ENCODE data around the gene KLF17. TPM values are rescaled to one million over a fixed set of nuclear protein-coding genes. Genes with fewer than 3 reads are reported as not detected.

KLF17 gene
- total RNA-seq, 2 experiments from 2014 or later, result not detected

- POLR2A ChIA-PET, result interaction anchor here (0.6 to 1.2 kb wide), 2 partner anchors 13 to 445 kb away, joined by 3 read pairs; no protein-coding TSS in a partner anchor
- BruUV-seq (replicated peaks), result no TSS peak
- no peak for DNase-seq (ENCODE audit: low spot score)
Observed at GRCh38 chr1:44111861-44112260, 6.8 kb upstream of the KLF17 start.

GRCh38 chr1:44112486-44112885 lies 6.1 kb upstream of the KLF17 start:
- intact Hi-C loops (cut with micrococcal nuclease; ENCODE audit: unreplicated experiment), result no loop called here
- ChIA-PET POLR2A (no interaction called here), CTCF (ENCODE audit: unreplicated experiment) (no interaction called here)
- Histone ChIP-seq H3K9me2 (ENCODE audit: insufficient read depth, low read length) (no peaks in the 10 kb centered on the region), H3K36me3 (ENCODE audit: insufficient read depth, low read length) (no peaks in the 10 kb centered on the region), H2AFZ (ENCODE audit: low read length) (no peak overlapping the region), H3K4me3 (ENCODE audit: low read depth, low read length, poor library complexity, severe bottlenecking) (no peak overlapping the region), H3K79me2 (ENCODE audit: insufficient read depth, low read depth, low read length) (no peaks in the 10 kb centered on the region), H3K4me1 (ENCODE audit: insufficient read depth, low read length, poor library complexity, severe bottlenecking) (no peaks in the 10 kb centered on the region), H3K9me3 (ENCODE audit: low read length) (no peaks in the 10 kb centered on the region), H3K27ac (ENCODE audit: low read depth, low read length, poor library complexity, severe bottlenecking) (no peak overlapping the region), H3K4me2 (ENCODE audit: low read length) (no peak overlapping the region), H4K20me1 (ENCODE audit: insufficient read depth, low read length) (no peaks in the 10 kb centered on the region)
- no TSS peak for BruUV-seq (replicated peaks)
- no peak for TF ChIP-seq EZH2phosphoT487 (IDR thresholded peaks at IDR 0.05; ENCODE audit: borderline replicate concordance, low read depth, low read length)
- TF ChIP-seq CTCF (conservative IDR thresholded peaks at IDR 0.05; ENCODE audit: low read length), result no peak
- DNase-seq (ENCODE audit: low spot score), result no peak

More at GRCh38 chr1:44111861-44112260, 6.8 kb upstream of the KLF17 start:
- Histone ChIP-seq H3K4me3 (ENCODE audit: low read depth, low read length, poor library complexity, severe bottlenecking) (no peak overlapping the region), H2AFZ (ENCODE audit: low read length) (no peak overlapping the region), H4K20me1 (ENCODE audit: insufficient read depth, low read length) (no peaks in the 10 kb centered on the region), H3K9me3 (ENCODE audit: low read length) (no peaks in the 10 kb centered on the region), H3K79me2 (ENCODE audit: insufficient read depth, low read depth, low read length) (no peaks in the 10 kb centered on the region), H3K9me2 (ENCODE audit: insufficient read depth, low read length) (no peaks in the 10 kb centered on the region), H3K4me1 (ENCODE audit: insufficient read depth, low read length, poor library complexity, severe bottlenecking) (no peaks in the 10 kb centered on the region), H3K36me3 (ENCODE audit: insufficient read depth, low read length) (no peaks in the 10 kb centered on the region), H3K27ac (ENCODE audit: low read depth, low read length, poor library complexity, severe bottlenecking) (no peak overlapping the region), H3K4me2 (ENCODE audit: low read length) (no peak overlapping the region)
- intact Hi-C loops (cut with micrococcal nuclease; ENCODE audit: unreplicated experiment), result no loop called here
- no peak for TF ChIP-seq EZH2phosphoT487 (IDR thresholded peaks at IDR 0.05; ENCODE audit: borderline replicate concordance, low read depth, low read length)
- TF ChIP-seq CTCF (conservative IDR thresholded peaks at IDR 0.05; ENCODE audit: low read length), result no peak
- CTCF ChIA-PET (ENCODE audit: unreplicated experiment), result no interaction called here

GRCh38 chr1:44113095-44113609 lies 5.5 kb upstream of the KLF17 start:
- no peak overlapping the region for H2AFZ ChIP-seq (ENCODE audit: low read length)
- H3K9me3 ChIP-seq (ENCODE audit: low read length), result no peaks in the 10 kb centered on the region
- TF ChIP-seq EZH2phosphoT487 (IDR thresholded peaks at IDR 0.05; ENCODE audit: borderline replicate concordance, low read depth, low read length) (no peak), CTCF (conservative IDR thresholded peaks at IDR 0.05; ENCODE audit: low read length) (no peak)
- POLR2A ChIA-PET, result no interaction called here
- H3K4me2 ChIP-seq (ENCODE audit: low read length), result no peak overlapping the region
- no peak overlapping the region for H3K4me3 ChIP-seq (ENCODE audit: low read depth, low read length, poor library complexity, severe bottlenecking)
- H3K79me2 ChIP-seq (ENCODE audit: insufficient read depth, low read depth, low read length), result no peaks in the 10 kb centered on the region
- H3K9me2 ChIP-seq (ENCODE audit: insufficient read depth, low read length), result no peaks in the 10 kb centered on the region
- no peaks in the 10 kb centered on the region for H3K4me1 ChIP-seq (ENCODE audit: insufficient read depth, low read length, poor library complexity, severe bottlenecking)
- CTCF ChIA-PET (ENCODE audit: unreplicated experiment), result no interaction called here
- H3K36me3 ChIP-seq (ENCODE audit: insufficient read depth, low read length), result no peaks in the 10 kb centered on the region
- no peaks in the 10 kb centered on the region for H4K20me1 ChIP-seq (ENCODE audit: insufficient read depth, low read length)
- intact Hi-C loops (cut with micrococcal nuclease; ENCODE audit: unreplicated experiment), result no loop called here
- no TSS peak for BruUV-seq (replicated peaks)
- DNase-seq (ENCODE audit: low spot score), result no peak
- no peak overlapping the region for H3K27ac ChIP-seq (ENCODE audit: low read depth, low read length, poor library complexity, severe bottlenecking)

Measured in OCI-LY7 (cell line).